Fibroblast of peridontal ligament (primary cell): ENCODE measurements around the gene MMP7.

Experiments
- DNase-seq: peaks from one replicate; pipeline ENCODE4 v3.0.0-alpha.2; 2010; ENCODE audit errors: extremely low read depth

The MMP7 gene, protein sequence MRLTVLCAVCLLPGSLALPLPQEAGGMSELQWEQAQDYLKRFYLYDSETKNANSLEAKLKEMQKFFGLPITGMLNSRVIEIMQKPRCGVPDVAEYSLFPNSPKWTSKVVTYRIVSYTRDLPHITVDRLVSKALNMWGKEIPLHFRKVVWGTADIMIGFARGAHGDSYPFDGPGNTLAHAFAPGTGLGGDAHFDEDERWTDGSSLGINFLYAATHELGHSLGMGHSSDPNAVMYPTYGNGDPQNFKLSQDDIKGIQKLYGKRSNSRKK

DNA sequence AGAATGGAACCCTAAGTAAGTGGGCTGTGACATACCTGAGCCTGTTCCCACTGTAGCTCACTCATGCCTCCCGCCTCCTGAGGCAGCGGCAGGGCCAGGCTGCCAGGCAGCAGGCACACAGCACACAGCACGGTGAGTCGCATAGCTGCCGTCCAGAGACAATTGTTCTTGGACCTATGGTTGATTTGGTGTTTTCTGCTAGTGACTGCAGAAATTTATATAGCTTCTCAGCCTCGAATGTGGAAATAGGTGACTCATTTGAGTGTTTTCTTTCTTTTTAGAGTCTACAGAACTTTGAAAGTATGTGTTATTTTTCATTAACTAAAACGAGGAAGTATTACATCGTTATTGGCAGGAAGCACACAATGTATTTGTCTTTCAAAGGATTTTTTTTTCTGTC is at the start of gene MMP7:
TSS of gene MMP7 (minus strand) at position 190 of the 400 bp plus-strand sequence. CDS start at position 143, 47 bp downstream.
- peak; percentile 62 for DNase-seq

DNA sequence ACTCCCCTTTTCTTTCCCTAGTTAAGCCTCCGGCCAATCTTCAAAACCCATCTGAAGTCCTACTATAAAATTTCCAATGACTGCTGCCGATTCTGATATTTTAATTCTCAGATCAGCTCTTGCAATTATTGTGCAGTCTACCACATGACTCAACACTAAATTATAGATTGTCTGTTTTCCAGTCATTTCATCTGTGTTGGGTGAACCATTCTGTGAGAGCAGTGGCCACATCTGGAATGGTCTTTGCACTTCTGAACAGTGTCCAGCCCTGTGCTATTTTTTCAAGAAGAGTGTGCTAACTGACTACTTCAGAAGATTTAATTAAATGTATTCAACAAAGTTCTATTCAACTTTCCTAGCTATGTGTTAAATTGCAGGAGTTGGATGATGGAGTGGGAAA is 47.2 kb upstream of the MMP7 start:
- DNase-seq = peak; percentile 28

DNA sequence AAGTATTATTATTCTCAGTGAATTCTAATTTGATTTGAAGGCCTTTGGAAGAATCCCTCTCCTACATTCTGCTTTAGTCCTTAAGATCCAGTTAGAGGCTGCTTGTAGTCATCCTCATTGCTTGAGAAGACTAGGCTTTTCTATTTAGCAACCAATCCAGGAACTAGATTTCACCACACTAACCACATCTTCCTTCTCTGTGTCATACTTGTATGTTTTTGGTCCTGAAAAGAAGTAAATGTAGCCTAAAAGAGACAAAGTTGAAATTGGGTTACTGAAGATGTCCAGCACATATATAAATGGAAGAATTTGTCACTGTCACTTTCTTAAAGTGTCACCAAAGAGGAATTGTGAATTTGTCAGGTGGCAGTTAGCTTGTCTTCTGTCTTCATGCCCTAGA is 46.6 kb upstream of the MMP7 start:
- peak; percentile 62 for DNase-seq

DNA sequence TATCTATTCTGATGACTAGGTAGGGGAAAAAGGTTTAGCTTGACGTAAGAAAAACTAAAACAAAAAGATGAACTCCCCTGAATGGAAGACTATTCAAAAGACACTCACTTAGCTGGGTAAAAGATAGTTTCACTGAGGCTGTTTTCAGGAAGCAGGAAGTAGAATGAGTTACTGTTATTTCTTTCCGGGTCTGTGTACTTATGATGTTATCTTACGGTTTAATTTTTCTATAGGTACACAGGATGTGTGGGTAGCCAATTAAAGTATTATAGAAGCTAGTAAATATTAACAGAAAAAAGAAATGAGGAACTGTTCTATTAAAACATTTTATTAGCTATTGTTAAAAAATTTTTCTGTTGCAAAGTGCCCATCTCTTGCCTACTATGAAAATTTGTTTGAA is 45.8 kb upstream of the MMP7 start:
- DNase-seq = no peak

DNA sequence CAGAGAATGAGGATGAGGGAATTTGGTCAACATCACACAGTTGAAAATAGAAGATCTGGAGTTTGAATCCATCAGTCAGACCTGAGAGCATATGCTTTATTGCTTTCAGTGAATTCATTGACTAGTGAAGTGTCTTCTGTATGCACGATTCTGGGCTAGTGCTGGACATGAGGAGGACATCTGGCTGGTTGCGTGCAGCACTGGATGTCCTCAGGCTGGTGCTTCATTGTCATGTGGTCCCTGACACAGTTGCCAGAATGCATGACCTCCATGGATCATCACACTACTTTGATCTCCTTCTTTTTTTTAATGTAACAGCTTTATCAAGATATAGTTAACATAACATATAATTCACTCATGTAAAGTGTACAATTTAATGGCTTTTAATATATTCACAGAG is 44.5 kb upstream of the MMP7 start:
- no peak for DNase-seq

DNA sequence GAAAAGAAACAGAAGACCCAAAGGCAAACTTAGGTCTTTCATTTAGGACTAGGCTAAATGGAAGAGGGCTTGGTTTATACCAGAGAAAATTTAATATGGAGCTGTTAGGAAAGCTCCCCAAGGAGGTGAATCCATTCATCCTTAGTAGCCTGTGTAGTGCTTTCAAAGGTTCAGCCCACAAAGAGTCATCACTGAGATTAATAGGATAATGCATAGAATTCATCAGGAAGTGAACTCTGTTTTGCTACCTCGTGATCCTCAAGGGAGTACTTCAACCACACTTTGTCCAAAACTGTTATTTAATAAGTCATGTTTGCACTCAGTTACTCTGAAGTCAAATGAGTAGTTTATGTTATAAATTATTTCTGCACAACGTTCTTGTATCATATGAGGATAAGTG is 43.3 kb upstream of the MMP7 start:
- no peak for DNase-seq

DNA sequence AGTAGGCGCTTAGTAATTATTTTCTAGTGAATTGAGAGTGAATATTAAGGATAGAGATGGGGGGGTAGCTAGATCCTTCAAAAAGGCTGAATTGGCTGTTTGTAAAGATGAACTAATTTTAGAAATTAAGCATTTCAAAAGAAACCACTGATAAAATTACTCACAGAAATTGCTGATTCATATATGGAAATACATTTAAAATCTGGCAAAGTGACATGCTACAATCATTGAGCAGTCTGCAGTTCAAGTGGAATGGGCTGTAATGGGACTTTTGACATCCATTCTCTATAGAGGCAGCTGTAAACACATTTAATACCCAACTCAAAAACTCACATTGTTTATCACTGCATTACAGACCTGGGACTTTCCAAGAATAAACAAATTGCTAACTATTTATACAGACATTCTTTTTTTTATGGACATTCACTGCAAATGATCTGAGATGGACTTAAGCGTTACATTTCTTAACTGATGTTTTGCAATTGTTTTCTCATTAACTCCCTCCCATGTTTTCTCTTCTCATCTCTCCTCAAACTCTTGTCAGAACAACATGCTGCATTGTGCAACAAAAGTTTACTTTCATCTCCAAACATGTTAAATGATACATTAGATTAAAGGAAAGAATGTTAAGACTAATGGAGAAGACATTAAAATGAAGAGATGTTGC is 42.1 kb upstream of the MMP7 start:
- no peak for DNase-seq

DNA sequence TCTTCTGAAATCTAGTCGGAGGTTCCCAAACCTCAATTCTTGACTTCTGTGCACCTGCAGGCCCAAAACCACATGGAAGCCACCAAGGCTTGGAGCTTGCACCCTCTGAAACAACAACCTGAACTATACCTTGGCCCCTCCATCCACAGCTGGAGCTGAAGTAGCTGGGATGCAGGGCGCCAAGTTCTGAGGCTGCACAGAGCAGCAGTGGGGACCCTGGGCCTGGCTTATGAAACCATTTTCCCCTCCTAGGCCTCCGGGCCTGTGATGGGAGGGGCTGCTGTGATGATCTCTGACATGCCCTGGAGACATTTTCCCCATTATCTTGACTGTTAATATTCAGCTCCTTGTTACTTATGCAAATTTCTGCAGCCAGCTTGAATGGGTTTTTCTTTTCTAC is 38.3 kb upstream of the MMP7 start:
- no peak for DNase-seq

DNA sequence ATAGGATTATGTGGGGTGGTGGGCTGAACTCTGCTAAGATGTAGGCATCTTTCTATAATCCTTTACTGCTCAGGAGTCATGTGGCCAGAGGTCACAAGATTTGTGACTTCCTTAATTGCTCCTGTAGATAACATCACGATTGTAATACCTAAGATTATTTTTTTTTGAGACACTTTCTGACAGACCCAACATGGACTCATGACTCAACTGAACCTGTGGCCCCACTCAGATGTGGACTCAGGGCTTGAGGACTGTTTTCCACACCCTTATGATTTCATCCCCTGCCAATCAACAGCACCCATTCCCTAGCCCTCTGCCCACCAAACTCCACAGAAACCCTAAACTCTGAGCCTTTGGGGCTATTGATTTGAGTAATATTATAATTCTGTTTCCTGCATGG is 35.6 kb upstream of the MMP7 start:
- no peak for DNase-seq

DNA sequence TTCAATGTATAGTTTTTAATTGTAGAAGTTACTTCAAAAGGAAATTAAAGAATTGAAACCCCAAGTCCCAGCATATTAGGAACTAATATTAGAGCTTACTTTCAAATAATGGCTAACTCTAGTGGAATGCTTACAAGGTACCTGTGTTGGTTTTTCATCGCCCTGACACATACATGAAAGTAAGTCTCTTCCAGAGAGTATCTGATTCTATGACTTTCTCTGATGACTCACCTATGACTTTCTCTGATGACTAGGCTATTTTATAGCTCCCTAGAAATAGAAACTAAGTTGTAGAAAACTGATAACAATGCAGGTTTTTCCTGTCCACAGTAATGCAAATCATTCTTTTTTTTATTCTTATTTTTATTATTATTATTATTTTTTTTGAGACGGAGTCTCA is 33.6 kb upstream of the MMP7 start:
- DNase-seq = peak; percentile 74

DNA sequence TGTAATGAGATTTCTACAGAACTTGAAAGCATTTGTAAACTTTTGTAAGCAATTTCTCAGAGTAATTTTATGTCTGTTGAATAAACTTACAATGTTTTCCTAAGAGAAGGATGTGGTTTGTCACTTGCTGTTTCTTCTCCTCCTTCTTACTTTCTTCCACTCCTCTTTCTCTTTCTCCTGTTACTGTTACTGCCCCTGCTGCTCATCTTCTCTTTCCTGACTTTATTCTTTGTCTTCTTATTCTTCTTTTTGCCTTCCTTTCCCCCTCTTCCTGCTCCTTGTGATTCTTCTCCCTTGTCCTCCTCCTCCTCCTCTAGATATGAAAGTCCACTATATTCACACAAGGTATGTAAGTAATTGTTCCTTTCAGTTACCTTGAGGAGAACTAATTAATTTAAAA is 31.1 kb upstream of the MMP7 start:
- no peak for DNase-seq

DNA sequence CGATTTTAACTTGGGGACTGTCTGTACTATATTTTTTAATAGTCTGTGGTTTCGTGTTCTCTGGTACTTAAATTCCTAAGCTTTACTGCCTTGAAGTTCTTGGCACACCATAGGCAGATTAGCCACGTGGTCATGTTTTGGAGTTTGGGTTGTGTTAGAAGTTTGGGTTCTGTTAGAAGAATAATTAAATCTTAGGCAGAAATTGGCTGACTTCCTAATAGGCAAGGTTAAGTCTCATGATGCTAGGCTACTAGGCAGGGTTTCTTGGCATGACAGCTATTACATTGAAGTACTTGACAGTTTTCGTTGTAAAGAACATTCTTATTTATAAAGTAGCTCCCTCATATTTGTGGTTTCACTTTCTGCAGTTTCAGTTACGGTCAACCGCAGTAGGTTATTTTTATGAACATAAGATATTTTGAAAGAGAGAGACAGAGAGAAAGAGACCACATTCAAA is 30.0 kb upstream of the MMP7 start:
- DNase-seq = peak; percentile 79

DNA sequence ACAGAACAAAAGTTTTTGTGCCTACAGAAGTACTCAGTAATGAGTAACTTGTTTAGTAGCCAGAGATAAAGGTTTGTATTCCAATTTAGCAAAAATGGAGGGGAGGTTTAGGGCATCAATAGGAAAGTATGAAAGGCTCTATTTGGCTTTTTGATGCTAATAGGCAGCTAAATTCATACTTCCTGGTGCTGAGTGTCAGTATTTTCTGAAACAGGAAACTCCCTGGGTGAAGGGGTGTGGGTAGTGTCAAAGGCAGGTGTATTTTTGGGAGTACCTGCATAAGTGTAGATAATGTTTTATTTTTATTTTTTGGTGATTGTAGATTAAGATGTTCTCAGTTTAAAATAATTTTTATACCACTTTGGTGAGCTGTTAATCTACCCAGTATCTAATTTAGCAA is 29.3 kb upstream of the MMP7 start:
- no peak for DNase-seq

DNA sequence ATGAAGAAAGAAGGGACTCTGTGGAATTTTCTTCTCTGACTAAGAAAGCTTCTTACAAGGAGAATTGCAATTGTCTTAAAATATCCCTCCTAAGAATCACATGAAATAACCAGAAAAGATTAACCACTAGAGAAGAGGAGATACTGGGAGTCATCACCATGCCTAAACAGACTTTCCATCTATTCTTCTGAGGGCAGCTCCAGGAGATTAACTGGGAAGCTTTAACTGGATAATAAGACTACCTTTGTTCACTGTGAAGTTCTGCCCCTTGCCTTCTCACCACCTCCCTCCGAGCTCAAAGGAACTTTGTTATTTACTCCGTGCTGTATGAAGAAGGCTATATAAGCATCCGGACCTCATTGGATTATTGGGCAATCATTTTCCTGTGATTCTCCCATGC is 24.5 kb upstream of the MMP7 start:
- DNase-seq = no peak

DNA sequence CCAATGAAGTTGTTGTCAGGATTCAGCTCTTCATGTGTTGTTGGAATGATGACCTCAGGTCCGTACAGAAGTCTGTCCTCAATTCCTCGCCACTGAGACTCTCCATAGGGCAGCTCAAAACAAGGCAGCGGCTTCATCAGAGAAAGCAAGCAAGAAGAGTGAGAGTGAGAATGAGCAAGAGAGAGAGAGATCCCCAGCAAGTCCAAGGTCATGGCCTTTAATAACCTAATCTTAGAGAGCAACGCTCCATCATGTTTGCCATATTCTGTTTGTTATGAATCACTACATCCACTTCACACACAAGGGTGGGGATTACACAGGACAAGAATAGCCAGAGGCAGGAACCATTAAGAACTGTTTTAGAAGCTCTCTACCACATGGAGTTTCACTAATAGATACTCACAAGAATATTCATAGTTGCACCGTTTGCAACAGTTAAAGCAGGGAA is 23.3 kb upstream of the MMP7 start:
- DNase-seq = no peak

DNA sequence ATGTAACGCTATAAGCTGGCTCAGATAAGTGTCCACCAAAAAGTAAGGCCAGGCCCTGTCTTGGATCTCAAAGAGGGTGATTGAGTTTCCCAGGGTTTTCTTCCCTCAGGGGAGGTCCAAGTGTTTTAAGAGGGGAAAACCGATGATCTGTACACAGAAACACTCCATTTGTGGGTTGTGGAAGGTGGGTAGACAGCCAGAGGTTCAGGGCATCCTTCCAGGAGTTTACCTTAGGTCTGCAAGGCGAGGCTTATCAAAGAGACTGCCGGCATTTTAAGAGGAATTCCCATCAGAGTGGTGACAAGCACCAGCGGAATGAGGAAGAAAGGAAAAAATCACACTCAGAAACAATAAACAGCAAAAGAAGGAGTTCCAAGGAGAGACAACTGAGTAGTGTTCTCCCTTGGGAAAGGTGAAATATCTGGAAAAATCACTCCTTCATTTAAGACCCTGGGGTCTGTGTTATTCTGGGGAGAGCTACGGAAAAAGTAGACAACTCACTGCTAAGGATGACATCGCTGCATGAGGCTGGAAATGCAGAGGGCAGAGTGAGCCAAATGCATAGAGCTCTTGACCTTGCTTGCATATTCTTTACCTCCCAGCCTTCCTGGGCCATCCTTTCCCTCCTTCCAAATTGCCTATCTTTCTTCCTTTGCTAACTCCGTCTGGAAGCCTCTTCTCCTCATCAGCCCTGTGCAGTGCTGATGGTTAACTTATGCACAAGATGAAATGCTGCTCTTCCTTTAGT is 22.1 kb upstream of the MMP7 start:
- no peak for DNase-seq

DNA sequence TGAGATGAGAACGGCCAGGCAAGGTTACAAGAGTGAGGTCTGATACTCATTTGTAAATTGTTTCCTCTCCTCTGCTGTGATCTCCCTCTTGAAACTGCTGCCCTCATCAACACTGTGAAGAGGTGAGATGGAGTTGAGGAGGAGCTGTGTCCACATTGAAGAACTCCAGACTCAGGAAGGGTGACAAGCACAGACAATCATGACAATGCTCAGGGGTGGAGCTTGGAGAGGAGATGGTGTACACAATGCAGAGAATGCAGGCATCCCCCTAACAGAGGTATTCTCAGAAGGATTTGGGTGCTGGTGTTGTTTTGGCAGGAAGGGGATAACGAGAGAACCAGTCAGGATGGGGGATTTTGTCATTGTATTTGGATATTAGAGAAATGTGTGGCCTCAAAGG is 21.5 kb upstream of the MMP7 start:
- no peak for DNase-seq

DNA sequence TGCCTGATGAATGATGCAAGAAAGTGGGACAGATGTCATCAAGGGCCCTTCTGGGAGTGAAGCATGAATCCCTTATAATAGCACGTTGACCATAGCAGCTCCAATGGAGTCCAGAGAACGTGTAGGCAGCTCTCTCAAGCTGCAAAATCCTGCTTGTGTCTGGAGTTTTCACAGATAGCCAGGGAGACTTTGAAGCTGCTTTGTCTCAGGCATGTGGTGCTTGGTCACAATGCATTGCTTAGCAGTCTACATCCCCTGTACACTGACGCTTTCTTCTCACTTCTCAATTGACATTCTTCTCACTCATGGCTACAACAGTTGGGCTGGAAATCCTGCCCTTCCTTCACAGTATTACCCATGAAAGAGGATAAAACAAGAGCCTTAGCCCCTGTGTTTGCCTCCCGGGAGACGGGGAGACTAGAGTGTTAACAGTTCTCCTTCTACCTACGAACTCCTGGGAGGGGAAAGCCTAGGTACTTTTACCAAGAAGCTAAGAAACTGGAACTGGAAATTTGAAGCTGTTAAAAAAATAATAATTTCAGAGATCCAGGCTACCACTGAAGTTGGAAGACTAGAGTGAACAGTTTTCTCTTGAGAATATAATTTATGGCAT is 20.7 kb upstream of the MMP7 start:
- no peak for DNase-seq

DNA sequence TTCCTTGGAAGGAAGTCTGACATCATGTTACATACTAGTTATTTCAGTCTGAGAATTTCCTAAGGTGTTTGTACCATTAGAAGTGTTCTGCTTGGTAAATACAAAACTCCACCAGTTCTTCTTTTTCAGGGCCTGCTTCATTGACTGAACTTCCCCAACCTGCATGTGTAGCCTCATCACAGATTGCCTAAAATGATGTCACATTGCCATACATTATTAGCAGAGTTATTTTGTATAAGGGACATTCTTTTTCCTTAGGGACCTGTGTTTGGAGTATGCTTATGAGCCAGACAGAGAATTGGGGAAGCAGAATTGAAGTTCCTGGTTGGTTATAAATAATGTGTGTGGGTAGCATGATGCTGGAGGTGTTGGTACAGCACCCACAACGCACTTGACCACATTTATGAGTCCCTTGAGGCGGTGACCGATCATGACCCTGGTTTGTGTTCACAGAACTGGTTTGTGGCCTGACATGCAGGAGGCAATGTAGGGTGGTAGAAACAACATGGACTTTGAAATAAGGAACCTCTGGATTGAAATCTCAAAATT is 16.4 kb upstream of the MMP7 start:
- DNase-seq = no peak

DNA sequence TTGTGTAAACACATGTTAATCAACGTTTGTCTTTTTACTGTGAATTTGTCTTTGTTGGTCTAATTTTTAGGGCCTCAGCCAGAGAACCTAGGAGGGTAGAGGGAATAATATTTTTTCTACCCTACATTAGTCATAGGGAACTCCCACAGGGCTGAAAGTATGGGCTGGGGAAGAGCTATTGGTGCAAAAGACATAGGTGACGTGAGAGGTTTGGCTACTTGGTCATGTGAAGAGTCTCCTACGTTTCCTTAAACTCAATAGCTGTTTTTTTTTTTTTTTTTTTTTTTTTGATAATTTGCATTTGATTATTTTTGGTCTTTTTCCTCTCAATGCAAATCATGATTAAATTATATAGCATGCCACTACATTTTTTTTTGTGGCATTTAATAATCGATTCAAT is 15.9 kb upstream of the MMP7 start:
- no peak for DNase-seq

DNA sequence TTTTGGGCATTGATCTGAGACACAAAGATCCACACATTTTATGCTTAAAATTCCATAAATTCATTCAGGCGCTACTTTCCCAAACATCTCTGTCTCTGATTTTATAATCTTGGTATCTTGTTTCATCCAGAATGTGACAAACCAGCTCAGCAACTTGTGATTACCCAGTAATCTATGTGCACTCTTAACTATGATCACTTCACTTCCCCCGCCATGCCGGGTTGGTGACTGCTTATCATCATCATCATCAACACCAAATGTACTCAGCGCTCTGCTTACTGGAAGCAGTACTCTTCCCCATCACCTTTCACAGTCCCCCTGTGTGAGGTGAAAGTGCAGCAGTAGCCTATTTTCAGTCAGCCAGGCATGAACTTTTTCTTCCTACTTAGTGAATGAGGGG is 15.2 kb upstream of the MMP7 start:
- no peak for DNase-seq

DNA sequence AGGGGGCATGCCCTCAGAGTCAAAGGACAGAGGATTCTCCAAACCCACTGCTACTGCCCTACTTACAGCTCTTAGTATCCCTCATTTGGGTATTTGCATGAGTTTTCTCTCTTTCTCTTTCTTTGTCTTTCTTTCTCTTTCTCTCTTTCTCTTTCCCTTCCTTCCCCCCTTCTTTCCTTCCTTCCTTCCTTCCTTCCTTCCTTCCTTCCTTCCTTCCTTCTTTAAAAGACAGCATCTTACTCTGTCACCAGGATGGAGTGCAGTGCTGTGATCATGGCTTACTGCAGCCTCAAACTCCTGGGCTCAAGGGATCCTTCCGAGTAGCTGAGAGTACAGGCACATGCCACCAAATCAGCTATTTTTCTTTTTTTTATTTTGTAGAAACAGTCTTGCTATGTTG is 14.0 kb upstream of the MMP7 start:
- DNase-seq = no peak
